ENCODE results near the gene CTNND2. TPM values are rescaled to one million over a fixed set of nuclear protein-coding genes. Genes with fewer than 3 reads are reported as not detected.

CTNND2 gene
- total and polyA plus RNA-seq, 10 of the 15 experiments (the other 5 are each of a cell fraction or from before 2014, with no cell fraction given) = 0.02 to 0.16 (median 0.04) TPM; not detected in 7

- DNase-seq (ENCODE audit: low read depth, low spot score) = no peak
- no peak for FAIRE-seq
- Histone ChIP-seq H4K20me1 (ENCODE audit: control insufficient read depth, insufficient read depth) (no peaks in the 10 kb centered on the region), H3K4me3 (no peak overlapping the region), H3K4me2 (ENCODE audit: control insufficient read depth, insufficient read depth) (no peak overlapping the region), H3K4me1 (ENCODE audit: control insufficient read depth, insufficient read depth, low read length) (no peaks in the 10 kb centered on the region), H3K27me3 (replicated peaks in 1 of 2; ENCODE audit: control insufficient read depth in 2 of 2, insufficient read depth in 2 of 2, low read length in 1 of 2) (peaks cover 0 to 3% of the 10 kb centered on the region in 2 experiments; a peak in 1 of 4 replicates), H3K9me3 (replicated peaks; ENCODE audit: control insufficient read depth, insufficient read depth, low read length) (no peaks in the 10 kb centered on the region), H3K36me3 (ENCODE audit: control insufficient read depth in 2 of 2, insufficient read depth in 2 of 2, low read length in 1 of 2) (no peaks in the 10 kb centered on the region), H3K79me2 (ENCODE audit: control insufficient read depth, insufficient read depth, low read length) (no peaks in the 10 kb centered on the region), H3K9ac (ENCODE audit: control insufficient read depth, insufficient read depth, low read length) (no peak overlapping the region), H2AFZ (ENCODE audit: control insufficient read depth, low read depth, low read length) (no peak overlapping the region), H3K27ac (ENCODE audit: control insufficient read depth, insufficient read depth) (no peak overlapping the region)
- RAD21 ChIA-PET (ENCODE audit: unreplicated experiment) = no interaction called here
- CTCF ChIA-PET = no interaction called here
- WGBS (ENCODE audit: insufficient coverage, insufficient replicate concordance, low lambda C conversion rate, missing lambda C conversion rate) = 23% methylated on average over 7 of the region's 7 CpGs
- in situ Hi-C loops (cut with MboI) (no loop called here), intact Hi-C loops (cut with micrococcal nuclease; ENCODE audit: unreplicated experiment) (no loop called here)
- ATAC-seq = no peak
- no TSS peak for BruUV-seq (replicated peaks)
- POLR2A ChIA-PET = no interaction called here
- SMC1A ChIA-PET (ENCODE audit: uncharacterized antibody, unreplicated experiment) = no interaction called here
- TF ChIP-seq MYB (IDR thresholded peaks at IDR 0.05; ENCODE audit: borderline replicate concordance, low read depth, low read length) (no peak), RB1 (IDR thresholded peaks at IDR 0.05; ENCODE audit: borderline replicate concordance) (no peak), SMAD1 (IDR thresholded peaks at IDR 0.05; ENCODE audit: low read depth, partially characterized antibody) (no peak), FOS (IDR thresholded peaks at IDR 0.05; ENCODE audit: borderline replicate concordance, extremely low read depth, insufficient read length) (no peak), CEBPZ (IDR thresholded peaks at IDR 0.05; ENCODE audit: low read depth, low read length) (no peak), NFIC (IDR thresholded peaks at IDR 0.05; ENCODE audit: low read depth, low read length) (no peak), ZNF384 (IDR thresholded peaks at IDR 0.05; ENCODE audit: borderline replicate concordance, low read depth, low read length) (no peak), KLF5 (IDR thresholded peaks at IDR 0.05; ENCODE audit: partially characterized antibody) (no peak), MXI1 (IDR thresholded peaks at IDR 0.05; ENCODE audit: low read depth, low read length) (no peak), BMI1 (IDR thresholded peaks at IDR 0.05; ENCODE audit: borderline replicate concordance) (no peak), YY1 (IDR thresholded peaks at IDR 0.05; ENCODE audit: low read depth, low read length) (no peak), EZH2 (IDR thresholded peaks at IDR 0.05; ENCODE audit: borderline replicate concordance, control insufficient read depth, low read depth, low read length) (no peak), SP1 (IDR thresholded peaks at IDR 0.05; ENCODE audit: low read depth, low read length) (no peak), NR2C1 (IDR thresholded peaks at IDR 0.05) (no peak), SIX5 (IDR thresholded peaks at IDR 0.05; ENCODE audit: low read depth, low read length, severe bottlenecking) (no peak), RAD21 (IDR thresholded peaks at IDR 0.05; ENCODE audit: insufficient read depth, low read depth, low read length) (no peak), USF2 (IDR thresholded peaks at IDR 0.05; ENCODE audit: borderline replicate concordance, low read depth, low read length) (no peak), KAT2A (conservative IDR thresholded peaks at IDR 0.05; ENCODE audit: control insufficient read depth, low read depth, low read length) (no peak), SREBF2 (IDR thresholded peaks at IDR 0.05; ENCODE audit: low read length) (no peak)
Measured at GRCh38 chr5:11304641-11305040, 599.6 kb downstream of the CTNND2 start.

Measured in GM12878 (cell line).